Colonic mucosa (tissue), 4 donors: ENCODE data around the gene TMEM33. TPM values are rescaled to one million over a fixed set of nuclear protein-coding genes. Genes with fewer than 3 reads are reported as not detected.

ENCODE experiments used
- DNase-seq: peaks from one replicate; pipeline ENCODE4 v3.0.0-alpha.2; 2020
- H3K27ac ChIP-seq: fragments of 200-600 bp; one replicate; pipeline ENCODE4 v1.8.0; 2021
- H3K27me3 ChIP-seq: fragments of 200-600 bp; one replicate; pipeline ENCODE4 v1.8.0; 2021
- H3K36me3 ChIP-seq: fragments of 200-600 bp; one replicate; pipeline ENCODE4 v1.8.0; 2021
- H3K4me1 ChIP-seq: fragments of 200-600 bp; one replicate; pipeline ENCODE4 v1.8.0; 2021; ENCODE audit warnings: mild to moderate bottlenecking
- H3K4me3 ChIP-seq: fragments of 200-600 bp; one replicate; pipeline ENCODE4 v1.8.0; 2021
- H3K9ac ChIP-seq, 2 donors: one replicate each; pipeline ENCODE4 v1.7.0; 2013; ENCODE audit warnings: control low read depth in 2 of 2, low read depth in 2 of 2, low read length in 2 of 2
- H3K9me3 ChIP-seq: fragments of 200-600 bp; one replicate; pipeline ENCODE4 v1.8.0; 2021
- CTCF ChIP-seq: fragments of 200-600 bp; IDR thresholded peaks from one replicate; pipeline ENCODE4 v1.8.0; 2022; ENCODE audit warnings: antibody characterized with exemption, mild to moderate bottlenecking
- intact Hi-C: fragments of 100-400 bp; cut with DNase I; formaldehyde crosslinking; loops from one replicate; pipeline ENCODE4 v1.14.1; 2022
- total RNA-seq, 2 donors: library from RNA; stranded (reverse); fragmentation: NEBNext Ultra II Directional in 1 of 2; extraction: Animal tissue kit (Norgen Biotek cat#: 25700) in 1 of 2; gene quantifications; one replicate each; pipeline ENCODE4 v1.2.1, GENCODE V29; 2021
- donor health status: healthy.
- donor health status: DM: no; HTN: no; CAD: no.
- donor health status: DM: no; HTN: no; CAD: no.

The TMEM33 gene
- total RNA-seq, 2 donors from 2014 or later = 75.4 to 93.0 TPM

GRCh38 chr4:41940834-41941233 is 5.6 kb downstream of the TMEM33 start:
- no peaks in the 10 kb centered on the region for H3K4me1 ChIP-seq
- peaks cover 4% of the 10 kb centered on the region for H3K36me3 ChIP-seq
- DNase-seq = no peak
- no peak overlapping the region for H3K4me3 ChIP-seq
- no peak overlapping the region for H3K27ac ChIP-seq
- no peak for TF ChIP-seq CTCF
- intact Hi-C loops = no loop called here
- no peak overlapping the region for H3K9ac ChIP-seq
- H3K27me3 ChIP-seq = no peaks in the 10 kb centered on the region
- H3K9me3 ChIP-seq = no peaks in the 10 kb centered on the region

GRCh38 chr4:41943506-41943905 is 8.3 kb downstream of the TMEM33 start:
- H3K9me3 ChIP-seq = no peaks in the 10 kb centered on the region
- no peaks in the 10 kb centered on the region for H3K27me3 ChIP-seq
- H3K27ac ChIP-seq = no peak overlapping the region
- DNase-seq = no peak
- no peak for TF ChIP-seq CTCF
- H3K4me3 ChIP-seq = no peak overlapping the region
- intact Hi-C loops = no loop called here
- no peaks in the 10 kb centered on the region for H3K4me1 ChIP-seq
- no peak overlapping the region for H3K9ac ChIP-seq
- H3K36me3 ChIP-seq = peaks cover 4% of the 10 kb centered on the region

GRCh38 chr4:41944089-41944488 is 8.9 kb downstream of the TMEM33 start:
- Histone ChIP-seq H3K4me1 (no peaks in the 10 kb centered on the region), H3K27me3 (no peaks in the 10 kb centered on the region), H3K4me3 (no peak overlapping the region), H3K27ac (no peak overlapping the region), H3K9me3 (no peaks in the 10 kb centered on the region), H3K36me3 (peaks cover 4% of the 10 kb centered on the region), H3K9ac (no peak overlapping the region)
- no peak for DNase-seq
- intact Hi-C loops = no loop called here
- no peak for TF ChIP-seq CTCF

GRCh38 chr4:41949531-41949930 is 14.3 kb downstream of the TMEM33 start:
- Histone ChIP-seq H3K27ac (no peak overlapping the region), H3K9ac (no peak overlapping the region), H3K4me1 (no peaks in the 10 kb centered on the region), H3K4me3 (no peak overlapping the region), H3K27me3 (no peaks in the 10 kb centered on the region), H3K9me3 (no peaks in the 10 kb centered on the region), H3K36me3 (no peaks in the 10 kb centered on the region)
- intact Hi-C loops = no loop called here
- no peak for TF ChIP-seq CTCF
- DNase-seq = no peak

GRCh38 chr4:41957634-41958033 is 22.4 kb downstream of the TMEM33 start:
- H3K27ac ChIP-seq = no peak overlapping the region
- no peaks in the 10 kb centered on the region for H3K9me3 ChIP-seq
- intact Hi-C loops = no loop called here
- H3K4me1 ChIP-seq = no peaks in the 10 kb centered on the region
- DNase-seq = no peak
- no peak overlapping the region for H3K9ac ChIP-seq
- H3K36me3 ChIP-seq = no peaks in the 10 kb centered on the region
- no peak overlapping the region for H3K4me3 ChIP-seq
- H3K27me3 ChIP-seq = no peaks in the 10 kb centered on the region
- TF ChIP-seq CTCF = no peak

GRCh38 chr4:41963105-41963504 is 27.9 kb downstream of the TMEM33 start:
- no peak for DNase-seq
- no peaks in the 10 kb centered on the region for H3K4me1 ChIP-seq
- no peak overlapping the region for H3K9ac ChIP-seq
- no peak for TF ChIP-seq CTCF
- H3K4me3 ChIP-seq = no peak overlapping the region
- intact Hi-C loops = no loop called here
- no peak overlapping the region for H3K27ac ChIP-seq
- no peaks in the 10 kb centered on the region for H3K36me3 ChIP-seq
- H3K9me3 ChIP-seq = no peaks in the 10 kb centered on the region
- no peaks in the 10 kb centered on the region for H3K27me3 ChIP-seq
